ENCODE results near the gene DLEC1. TPM values are rescaled to one million over a fixed set of nuclear protein-coding genes. Genes with fewer than 3 reads are reported as not detected.

The DLEC1 gene
- total and polyA plus RNA-seq, 3 experiments from 2014 or later = 0.56 to 1.3 (median 1.0) TPM

DNA sequence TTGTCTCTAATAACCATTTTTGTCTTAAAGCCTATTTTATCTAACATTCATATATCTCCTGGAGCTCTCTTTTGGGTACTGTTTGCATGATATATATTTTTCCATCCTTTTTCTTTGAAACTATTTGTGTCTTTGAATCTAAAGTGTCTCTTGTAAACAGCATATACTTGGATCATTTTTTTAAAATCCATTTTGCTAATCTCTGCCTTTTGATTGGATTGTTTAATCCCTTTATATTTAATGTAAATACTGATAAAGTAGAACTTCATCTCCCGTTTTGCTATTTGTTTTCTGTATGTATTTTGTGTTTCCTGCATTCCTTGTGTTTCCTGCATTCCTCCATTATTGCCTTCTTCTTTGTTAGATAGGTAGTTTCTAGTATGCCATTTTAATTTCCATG is 66.5 kb downstream of the DLEC1 start:
- H3K27ac ChIP-seq (ENCODE audit: low read depth, low read length) = no peak overlapping the region
- H3K4me1 ChIP-seq (ENCODE audit: insufficient read depth, low read length) = no peaks in the 10 kb centered on the region
- Mint-ChIP-seq H3K27me3 (peaks cover 0 to 8% of the 10 kb centered on the region in 2 donors), H3K4me1 (no peaks in the 10 kb centered on the region), H3K4me3 (no peak overlapping the region), H3K36me3 (peaks cover 0 to 19% (median 8%) of the 10 kb centered on the region in 3 donors), H3K27ac (no peak overlapping the region), H3K9me3 (peaks cover 4 to 17% (median 12%) of the 10 kb centered on the region in 5 donors)
- no peak overlapping the region for H3K4me3 ChIP-seq (ENCODE audit: low read length)
- no peak for DNase-seq
- CTCF ChIA-PET = no interaction called here
- no peaks in the 10 kb centered on the region for H3K27me3 ChIP-seq (ENCODE audit: insufficient read depth, low read length, poor library complexity, severe bottlenecking)
- no peaks in the 10 kb centered on the region for H3K9me3 ChIP-seq (ENCODE audit: low read length)
- POLR2A ChIA-PET = no interaction called here
- H3K36me3 ChIP-seq (ENCODE audit: insufficient read depth, low read length) = no peaks in the 10 kb centered on the region

GRCh38 chr3:38107911-38108648 is 69.1 kb downstream of the DLEC1 start:
- no peak overlapping the region for H3K27ac Mint-ChIP-seq
- Histone ChIP-seq H3K36me3 (ENCODE audit: insufficient read depth, low read length) (no peaks in the 10 kb centered on the region), H3K27me3 (ENCODE audit: insufficient read depth, low read length, poor library complexity, severe bottlenecking) (no peaks in the 10 kb centered on the region), H3K4me3 (ENCODE audit: low read length) (no peak overlapping the region), H3K9me3 (ENCODE audit: low read length) (no peaks in the 10 kb centered on the region), H3K4me1 (ENCODE audit: insufficient read depth, low read length) (no peaks in the 10 kb centered on the region), H3K27ac (ENCODE audit: low read depth, low read length) (no peak overlapping the region)
- POLR2A ChIA-PET = no interaction called here
- H3K9me3 Mint-ChIP-seq = peaks cover 4 to 17% (median 12%) of the 10 kb centered on the region in 5 donors
- H3K4me1 Mint-ChIP-seq = no peaks in the 10 kb centered on the region
- CTCF ChIA-PET = interaction anchor here (2.6 kb wide), 1 partner anchor 9 kb away, joined by 7 read pairs; no protein-coding TSS in a partner anchor
- H3K36me3 Mint-ChIP-seq = peaks cover 0 to 19% (median 9%) of the 10 kb centered on the region in 3 donors
- H3K27me3 Mint-ChIP-seq = peaks cover 0 to 4% of the 10 kb centered on the region in 2 donors
- DNase-seq = no peak
- H3K4me3 Mint-ChIP-seq = no peak overlapping the region

- Mint-ChIP-seq H3K4me1 (no peaks in the 10 kb centered on the region), H3K27me3 (peaks cover 0 to 4% of the 10 kb centered on the region in 2 donors), H3K9me3 (peaks cover 4 to 12% (median 10%) of the 10 kb centered on the region in 5 donors), H3K4me3 (no peak overlapping the region), H3K36me3 (peaks cover 0 to 15% (median 9%) of the 10 kb centered on the region in 3 donors), H3K27ac (no peak overlapping the region)
- DNase-seq = no peak
- H3K36me3 ChIP-seq (ENCODE audit: insufficient read depth, low read length) = no peaks in the 10 kb centered on the region
- CTCF ChIA-PET = interaction anchor here (1.1 to 2.6 kb wide), 2 partner anchors 8 to 127 kb away, joined by 3 to 7 read pairs; no protein-coding TSS in a partner anchor
- no peaks in the 10 kb centered on the region for H3K9me3 ChIP-seq (ENCODE audit: low read length)
- no peaks in the 10 kb centered on the region for H3K27me3 ChIP-seq (ENCODE audit: insufficient read depth, low read length, poor library complexity, severe bottlenecking)
- POLR2A ChIA-PET = interaction anchor here (0.5 kb wide), 1 partner anchor 1038 kb away, joined by 3 read pairs; no protein-coding TSS in a partner anchor
- no peak overlapping the region for H3K27ac ChIP-seq (ENCODE audit: low read depth, low read length)
- no peak overlapping the region for H3K4me3 ChIP-seq (ENCODE audit: low read length)
- H3K4me1 ChIP-seq (ENCODE audit: insufficient read depth, low read length) = no peaks in the 10 kb centered on the region
These were observed 69.9 kb downstream of the DLEC1 start for GRCh38 chr3:38108649-38109579.

DNA sequence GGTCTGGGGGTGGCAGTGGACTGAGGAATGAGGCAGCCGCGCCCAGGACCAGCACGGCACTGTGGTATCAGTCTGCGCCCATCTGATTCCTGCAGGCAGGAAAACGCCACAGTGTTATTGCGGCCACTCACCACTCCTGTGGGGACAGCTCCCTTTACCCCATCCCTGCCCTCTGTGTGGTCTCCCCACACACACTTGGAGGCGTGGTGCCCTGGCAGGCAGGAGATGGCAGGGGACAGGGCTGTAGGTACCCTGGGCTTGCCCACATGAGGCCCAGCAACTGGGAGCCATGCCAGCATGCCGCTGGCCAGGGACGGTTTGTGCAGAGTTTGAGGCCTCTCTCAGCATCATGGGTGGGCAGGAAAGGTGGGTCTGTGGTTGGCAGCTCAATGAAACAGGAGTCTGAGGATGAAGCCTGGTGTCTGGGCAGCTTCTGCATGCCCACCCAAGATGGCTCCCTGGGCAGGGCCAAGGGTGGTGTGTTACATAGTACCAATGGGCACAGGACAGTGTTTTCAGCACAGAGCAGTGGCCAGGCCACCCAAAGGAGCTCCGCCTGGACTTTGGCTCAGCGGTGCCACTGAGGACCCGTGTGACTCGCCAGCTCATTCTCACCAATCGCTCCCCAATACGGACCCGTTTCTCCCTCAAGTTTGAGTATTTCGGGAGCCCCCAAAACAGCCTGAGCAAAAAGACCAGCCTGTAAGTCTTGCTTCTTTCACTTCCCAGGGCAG is 70.7 kb downstream of the DLEC1 start:
- no peak overlapping the region for H3K4me3 Mint-ChIP-seq
- H3K36me3 Mint-ChIP-seq = peaks cover 0 to 11% (median 9%) of the 10 kb centered on the region in 3 donors
- H3K4me1 Mint-ChIP-seq = no peaks in the 10 kb centered on the region
- no peak for DNase-seq
- H3K27ac ChIP-seq (ENCODE audit: low read depth, low read length) = no peak overlapping the region
- H3K27me3 Mint-ChIP-seq = peaks cover 0 to 4% of the 10 kb centered on the region in 2 donors
- no peak overlapping the region for H3K4me3 ChIP-seq (ENCODE audit: low read length)
- H3K9me3 Mint-ChIP-seq = peaks cover 4 to 11% (median 9%) of the 10 kb centered on the region in 5 donors
- POLR2A ChIA-PET = interaction anchor here (0.5 kb wide), 1 partner anchor 1037 kb away, joined by 3 read pairs; no protein-coding TSS in a partner anchor
- CTCF ChIA-PET = interaction anchor here (1.1 to 2.6 kb wide), 3 partner anchors 7 to 127 kb away, joined by 3 to 7 read pairs (median 3); no protein-coding TSS in a partner anchor
- H3K4me1 ChIP-seq (ENCODE audit: insufficient read depth, low read length) = no peaks in the 10 kb centered on the region
- H3K27me3 ChIP-seq (ENCODE audit: insufficient read depth, low read length, poor library complexity, severe bottlenecking) = no peaks in the 10 kb centered on the region
- H3K36me3 ChIP-seq (ENCODE audit: insufficient read depth, low read length) = no peaks in the 10 kb centered on the region
- H3K27ac Mint-ChIP-seq = no peak overlapping the region
- no peaks in the 10 kb centered on the region for H3K9me3 ChIP-seq (ENCODE audit: low read length)

DNA sequence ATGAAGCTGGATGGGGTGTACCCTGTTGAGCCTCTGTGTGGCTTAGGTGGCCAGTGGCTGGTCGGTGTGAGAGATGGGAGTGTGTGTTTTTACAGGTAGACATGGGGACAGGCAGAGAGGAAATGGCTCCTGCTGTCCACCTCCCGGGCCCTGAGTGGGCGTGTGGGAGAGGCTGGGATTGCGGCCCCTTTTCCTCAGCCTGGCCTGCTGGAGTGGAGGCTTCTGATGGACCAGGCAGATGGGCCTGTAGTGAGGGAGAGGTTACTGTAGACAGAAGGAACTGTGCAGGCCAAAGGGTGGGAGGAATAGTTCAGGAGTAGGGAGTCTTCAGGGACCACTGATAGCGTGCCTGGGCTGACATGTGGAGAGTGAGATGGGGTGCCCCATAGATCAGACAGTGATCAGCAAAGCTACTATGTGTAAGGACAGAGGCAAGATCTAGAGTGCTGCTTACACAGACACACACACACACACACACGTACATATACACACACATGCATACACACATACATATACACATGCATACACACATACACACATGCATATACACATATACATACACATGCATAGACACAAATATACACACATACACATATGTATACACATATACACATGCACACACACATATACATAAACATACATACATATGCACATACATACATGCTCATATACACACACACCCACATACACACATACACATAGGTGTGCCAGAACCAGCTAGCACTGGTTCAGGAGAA is 71.5 kb downstream of the DLEC1 start:
- CTCF ChIA-PET = interaction anchor here (1.1 kb wide), 1 partner anchor 16 kb away, joined by 3 read pairs; no protein-coding TSS in a partner anchor
- Mint-ChIP-seq H3K4me1 (no peaks in the 10 kb centered on the region), H3K9me3 (peaks cover 0 to 5% (median 4%) of the 10 kb centered on the region in 5 donors), H3K27ac (no peak overlapping the region), H3K27me3 (peaks cover 0 to 4% of the 10 kb centered on the region in 2 donors), H3K36me3 (peaks cover 0 to 8% (median 4%) of the 10 kb centered on the region in 3 donors), H3K4me3 (no peak overlapping the region)
- POLR2A ChIA-PET = interaction anchor here (0.5 kb wide), 1 partner anchor 200 kb away, joined by 3 read pairs; no protein-coding TSS in a partner anchor
- H3K9me3 ChIP-seq (ENCODE audit: low read length) = no peaks in the 10 kb centered on the region
- no peak overlapping the region for H3K27ac ChIP-seq (ENCODE audit: low read depth, low read length)
- H3K4me1 ChIP-seq (ENCODE audit: insufficient read depth, low read length) = no peaks in the 10 kb centered on the region
- DNase-seq = no peak
- no peaks in the 10 kb centered on the region for H3K36me3 ChIP-seq (ENCODE audit: insufficient read depth, low read length)
- H3K27me3 ChIP-seq (ENCODE audit: insufficient read depth, low read length, poor library complexity, severe bottlenecking) = no peaks in the 10 kb centered on the region
- no peak overlapping the region for H3K4me3 ChIP-seq (ENCODE audit: low read length)

DNA sequence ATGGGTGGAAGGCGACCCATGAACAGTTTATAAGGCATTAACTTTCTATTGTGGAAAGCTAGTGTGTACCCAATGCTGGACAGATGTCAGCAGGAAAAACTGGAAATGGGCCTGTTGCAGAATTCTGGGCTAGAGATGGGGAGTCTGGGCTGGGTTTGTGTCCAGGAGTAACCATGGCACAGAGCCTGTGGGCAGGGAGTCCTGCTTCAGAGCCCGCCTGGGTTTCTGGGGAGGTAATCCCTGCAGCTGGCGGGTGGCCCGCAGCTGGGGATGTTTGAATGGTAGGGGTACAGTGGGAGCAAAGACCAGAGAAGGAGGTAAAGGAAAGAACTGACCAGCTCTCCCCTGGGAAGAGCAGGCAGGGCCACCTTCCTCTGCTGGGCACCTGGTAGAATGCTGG is 72.2 kb downstream of the DLEC1 start:
- no peak overlapping the region for H3K27ac ChIP-seq (ENCODE audit: low read depth, low read length)
- ChIA-PET POLR2A (interaction anchor here (0.5 kb wide), 1 partner anchor 201 kb away, joined by 3 read pairs; no protein-coding TSS in a partner anchor), CTCF (interaction anchor here (1.2 kb wide), 1 partner anchor 235 kb away, joined by 4 read pairs; the partner anchor contains the start of gene XYLB)
- no peaks in the 10 kb centered on the region for H3K4me1 ChIP-seq (ENCODE audit: insufficient read depth, low read length)
- H3K27me3 ChIP-seq (ENCODE audit: insufficient read depth, low read length, poor library complexity, severe bottlenecking) = no peaks in the 10 kb centered on the region
- no peaks in the 10 kb centered on the region for H3K9me3 ChIP-seq (ENCODE audit: low read length)
- no peaks in the 10 kb centered on the region for H3K9me3 Mint-ChIP-seq
- no peaks in the 10 kb centered on the region for H3K27me3 Mint-ChIP-seq
- no peak overlapping the region for H3K4me3 ChIP-seq (ENCODE audit: low read length)
- H3K36me3 Mint-ChIP-seq = peaks cover 0 to 6% (median 0%) of the 10 kb centered on the region in 3 donors
- no peak for DNase-seq
- H3K4me3 Mint-ChIP-seq = no peak overlapping the region
- peak overlapping the region in 1 of 8 donors; percentile 7 for H3K27ac Mint-ChIP-seq
- no peaks in the 10 kb centered on the region for H3K36me3 ChIP-seq (ENCODE audit: insufficient read depth, low read length)
- no peaks in the 10 kb centered on the region for H3K4me1 Mint-ChIP-seq
